RWPE2 (cell line): ENCODE measurements around the gene KIAA1958.

Experiments
- ATAC-seq: fragments of 200-7000 bp; cut with Tn5 transposase; 3 replicates; pipeline ENCODE4 v1.9.1; 2021; ENCODE audit warnings: low read depth
- DNase-seq: peaks from one replicate; pipeline ENCODE4 v3.0.0-alpha.2; 2020; ENCODE audit warnings: low spot score
- H3K27ac ChIP-seq: fragments of 450-650 bp; 2 replicates; pipeline ENCODE4 v1.5.1; 2017; ENCODE audit warnings: mild to moderate bottlenecking; ENCODE audit not compliant: poor library complexity, severe bottlenecking
- H3K27me3 ChIP-seq: fragments of 250-450 bp; sonication (Bioruptor Pico); 2 replicates; pipeline ENCODE4 v1.5.1; 2021; ENCODE audit warnings: mild to moderate bottlenecking, moderate library complexity; ENCODE audit not compliant: insufficient read depth, poor library complexity, severe bottlenecking
- H3K36me3 ChIP-seq: fragments of 250-450 bp; sonication (Bioruptor Pico); 2 replicates; pipeline ENCODE4 v1.5.1; 2020; ENCODE audit warnings: low read depth, mild to moderate bottlenecking, moderate library complexity
- H3K4me1 ChIP-seq: fragments of 250-450 bp; sonication (Bioruptor Pico); 2 replicates; pipeline ENCODE4 v1.5.1; 2021; ENCODE audit warnings: mild to moderate bottlenecking, moderate library complexity; ENCODE audit not compliant: insufficient read depth, poor library complexity, severe bottlenecking
- H3K4me3 ChIP-seq: fragments of 250-450 bp; sonication (Bioruptor Pico); 2 replicates; pipeline ENCODE4 v1.5.1; 2021; ENCODE audit warnings: mild to moderate bottlenecking, moderate library complexity; ENCODE audit not compliant: severe bottlenecking
- H3K9me3 ChIP-seq: fragments of 250-450 bp; sonication (Bioruptor Pico); 2 replicates; pipeline ENCODE4 v1.5.1; 2021; ENCODE audit warnings: mild to moderate bottlenecking, moderate library complexity; ENCODE audit not compliant: severe bottlenecking
- CTCF ChIP-seq: fragments of 450-650 bp; IDR thresholded peaks from one replicate; pipeline ENCODE4 v1.5.1; 2017; ENCODE audit warnings: mild to moderate bottlenecking, moderate library complexity; ENCODE audit not compliant: poor library complexity, severe bottlenecking

KIAA1958 gene

GRCh38 chr9:112529316-112529715, 42.7 kb downstream of the KIAA1958 start:
- TF ChIP-seq CTCF, result no peak
- H3K27ac ChIP-seq, result no peak overlapping the region
- DNase-seq (no peak), ATAC-seq (no peak)
- no peaks in the 10 kb centered on the region for H3K27me3 ChIP-seq
- no peak overlapping the region for H3K4me3 ChIP-seq
- no peaks in the 10 kb centered on the region for H3K4me1 ChIP-seq
- no peaks in the 10 kb centered on the region for H3K9me3 ChIP-seq
- H3K36me3 ChIP-seq, result no peaks in the 10 kb centered on the region

GRCh38 chr9:112530751-112531205, 44.2 kb downstream of the KIAA1958 start:
- ATAC-seq (no peak), DNase-seq (no peak)
- Histone ChIP-seq H3K27ac (no peak overlapping the region), H3K4me1 (peaks cover 3% of the 10 kb centered on the region), H3K27me3 (no peaks in the 10 kb centered on the region), H3K9me3 (no peaks in the 10 kb centered on the region), H3K36me3 (no peaks in the 10 kb centered on the region), H3K4me3 (no peak overlapping the region)
- no peak for TF ChIP-seq CTCF

GRCh38 chr9:112531666-112532282, 45.1 kb downstream of the KIAA1958 start:
- TF ChIP-seq CTCF, result no peak
- DNase-seq (no peak), ATAC-seq (no peak)
- Histone ChIP-seq H3K4me1 (peaks cover 3% of the 10 kb centered on the region), H3K27ac (no peak overlapping the region), H3K27me3 (no peaks in the 10 kb centered on the region), H3K9me3 (no peaks in the 10 kb centered on the region), H3K36me3 (no peaks in the 10 kb centered on the region), H3K4me3 (no peak overlapping the region)

- ATAC-seq (no peak), DNase-seq (no peak)
- Histone ChIP-seq H3K9me3 (no peaks in the 10 kb centered on the region), H3K27me3 (no peaks in the 10 kb centered on the region), H3K27ac (no peak overlapping the region), H3K4me1 (peaks cover 3% of the 10 kb centered on the region), H3K4me3 (no peak overlapping the region), H3K36me3 (no peaks in the 10 kb centered on the region)
- no peak for TF ChIP-seq CTCF
Observed at GRCh38 chr9:112532427-112532826, 45.8 kb downstream of the KIAA1958 start.

GRCh38 chr9:112533660-112534059, 47.0 kb downstream of the KIAA1958 start:
- Histone ChIP-seq H3K4me3 (no peak overlapping the region), H3K9me3 (no peaks in the 10 kb centered on the region), H3K36me3 (no peaks in the 10 kb centered on the region), H3K27me3 (no peaks in the 10 kb centered on the region), H3K27ac (no peak overlapping the region), H3K4me1 (peaks cover 3% of the 10 kb centered on the region)
- ATAC-seq (no peak), DNase-seq (no peak)
- TF ChIP-seq CTCF, result no peak
